ENCODE data around the gene THSD1. TPM values are rescaled to one million over a fixed set of nuclear protein-coding genes. Genes with fewer than 3 reads are reported as not detected.
"Not testable (repeated sequence)": the region's sequence is repeated elsewhere in the genome, so short reads cannot be mapped to it uniquely, and the experiment has no call there.

THSD1 gene
- total and polyA plus RNA-seq, 9 of the 15 experiments (the other 6 are each of a cell fraction or from before 2014, with no cell fraction given), result 0.01 to 0.11 (median 0.04) TPM; not detected in 2

DNA sequence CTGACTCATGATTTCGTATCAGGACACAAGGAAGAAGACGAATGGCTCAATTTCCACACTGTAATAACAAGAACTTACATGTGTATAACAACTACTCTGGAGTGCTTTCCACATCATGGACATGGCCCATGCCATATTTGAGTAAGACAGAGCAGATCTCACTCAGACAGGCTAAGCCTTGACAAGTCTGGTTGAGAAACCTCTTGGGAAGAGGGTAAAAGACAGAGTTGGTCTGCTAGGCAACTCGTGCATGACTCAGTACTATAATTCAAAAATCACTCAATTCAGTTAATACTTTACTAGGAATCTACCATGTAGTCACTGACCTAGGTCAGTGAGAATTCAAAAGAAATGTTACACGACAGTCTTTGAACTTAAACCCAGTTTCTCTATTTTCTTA, 5.7 kb upstream of the THSD1 start:
- 81% methylated on average over 3 of the region's 4 CpGs for WGBS (ENCODE audit: insufficient coverage, low coverage, missing lambda C conversion rate)
- POLR2A ChIA-PET, result interaction anchor here (1.2 kb wide), 1 partner anchor 37 kb away, joined by 3 read pairs; no protein-coding TSS in a partner anchor
- no peaks in the 10 kb centered on the region for H3K9me3 ChIP-seq (replicated peaks; ENCODE audit: control insufficient read depth, insufficient read depth, low read depth, low read length)
- intact Hi-C loops (cut with micrococcal nuclease), result no loop called here
- no peak for ATAC-seq
- H3K4me2 ChIP-seq (ENCODE audit: insufficient read depth, low read length), result no peak overlapping the region
- no peaks in the 10 kb centered on the region for H4K20me1 ChIP-seq (replicated peaks; ENCODE audit: control insufficient read depth, insufficient read depth, low read length)
- no peaks in the 10 kb centered on the region for H3K79me2 ChIP-seq (ENCODE audit: control insufficient read depth, insufficient read depth, low read length)
- H3K9me1 ChIP-seq (ENCODE audit: control insufficient read depth, insufficient read depth, low read length), result no peaks in the 10 kb centered on the region
- peaks cover 44% of the 10 kb centered on the region; the same call in 2 of the 3 replicates for H3K36me3 ChIP-seq (ENCODE audit: control insufficient read depth, insufficient read depth, low read length)
- no peak for DNase-seq (ENCODE audit: extremely low read depth in 1 of 4, low spot score in 3 of 4)
- no peaks in the 10 kb centered on the region for H3K4me1 ChIP-seq (replicated peaks in 1 of 2; ENCODE audit: control insufficient read depth in 2 of 2, insufficient read depth in 2 of 2, low read length in 2 of 2)
- no peak overlapping the region for H3K27ac ChIP-seq (ENCODE audit: extremely low read depth, low read depth, low read length)
- no peak overlapping the region for H3K4me3 ChIP-seq
- TF ChIP-seq, protein P1, sequence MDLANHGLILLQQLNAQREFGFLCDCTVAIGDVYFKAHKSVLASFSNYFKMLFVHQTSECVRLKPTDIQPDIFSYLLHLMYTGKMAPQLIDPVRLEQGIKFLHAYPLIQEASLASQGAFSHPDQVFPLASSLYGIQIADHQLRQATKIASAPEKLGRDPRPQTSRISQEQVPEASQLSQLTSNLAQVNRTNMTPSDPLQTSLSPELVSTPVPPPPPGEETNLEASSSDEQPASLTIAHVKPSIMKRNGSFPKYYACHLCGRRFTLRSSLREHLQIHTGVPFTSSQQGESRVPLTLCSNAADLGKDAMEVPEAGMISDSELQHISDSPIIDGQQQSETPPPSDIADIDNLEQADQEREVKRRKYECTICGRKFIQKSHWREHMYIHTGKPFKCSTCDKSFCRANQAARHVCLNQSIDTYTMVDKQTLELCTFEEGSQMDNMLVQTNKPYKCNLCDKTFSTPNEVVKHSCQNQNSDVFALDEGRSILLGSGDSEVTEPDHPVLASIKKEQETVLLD (IDR thresholded peaks at IDR 0.05), result no peak
- TF ChIP-seq ZNF668 (CRISPR knock-in tag; IDR thresholded peaks at IDR 0.05), result no peak
- no peak for TF ChIP-seq EHMT2 (IDR thresholded peaks at IDR 0.05)
- CTCF ChIA-PET (ENCODE audit: low intra/inter-chr PET ratio), result no interaction called here
- no peak overlapping the region for H3K9ac ChIP-seq (ENCODE audit: insufficient read depth in 1 of 2, low read depth in 2 of 2, low read length in 2 of 2)
- no TSS peak for BruUV-seq (replicated peaks)
- in situ Hi-C loops (cut with MboI), result no loop called here
- FAIRE-seq, result no peak
- no peaks in the 10 kb centered on the region for H3K27me3 ChIP-seq (ENCODE audit: control insufficient read depth in 2 of 2, insufficient read depth in 2 of 2, low read length in 2 of 2)
- no peak overlapping the region for H2AFZ ChIP-seq (ENCODE audit: low read depth, low read length)

DNA sequence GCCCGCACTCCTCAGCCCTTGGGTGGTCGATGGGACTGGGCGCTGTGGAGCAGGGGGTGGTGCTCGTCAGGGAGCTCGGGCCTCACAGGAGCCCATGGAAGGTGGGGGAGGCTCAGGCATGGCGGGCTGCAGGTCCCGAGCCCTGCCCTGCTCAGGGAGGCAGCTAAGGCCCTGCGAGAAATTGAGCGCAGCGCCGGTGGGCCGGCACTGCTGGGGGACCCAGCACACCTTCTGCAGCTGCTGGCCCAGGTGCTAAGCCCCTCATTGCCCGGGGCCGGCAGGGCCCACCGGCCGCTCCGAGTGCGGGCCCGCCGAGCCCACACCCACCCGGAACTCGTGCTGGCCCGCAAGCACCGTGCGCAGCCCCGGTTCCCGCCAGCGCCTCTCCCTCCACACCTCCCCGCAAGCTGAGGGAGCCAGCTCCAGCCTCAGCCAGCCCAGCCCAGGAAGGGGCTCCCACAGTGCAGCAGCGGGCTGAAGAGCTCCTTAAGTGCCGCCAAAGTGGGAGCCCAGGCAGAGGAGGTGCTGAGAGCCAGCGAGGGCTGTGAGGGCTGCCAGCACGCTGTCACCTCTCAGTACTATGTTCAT, 2.2 kb upstream of the THSD1 start:
- H3K9ac ChIP-seq (ENCODE audit: insufficient read depth in 1 of 2, low read depth in 2 of 2, low read length in 2 of 2); FAIRE-seq; H3K4me2 ChIP-seq (ENCODE audit: insufficient read depth, low read length); CTCF ChIA-PET (ENCODE audit: low intra/inter-chr PET ratio); H3K79me2 ChIP-seq (ENCODE audit: control insufficient read depth, insufficient read depth, low read length); BruUV-seq (replicated peaks); H3K9me1 ChIP-seq (ENCODE audit: control insufficient read depth, insufficient read depth, low read length); H3K4me3 ChIP-seq; intact Hi-C loops (cut with micrococcal nuclease); H4K20me1 ChIP-seq (replicated peaks; ENCODE audit: control insufficient read depth, insufficient read depth, low read length); H3K27ac ChIP-seq (ENCODE audit: extremely low read depth, low read depth, low read length); DNase-seq (ENCODE audit: extremely low read depth in 1 of 4, low spot score in 3 of 4); H3K4me1 ChIP-seq (replicated peaks in 1 of 2; ENCODE audit: control insufficient read depth in 2 of 2, insufficient read depth in 2 of 2, low read length in 2 of 2); H3K9me3 ChIP-seq (replicated peaks; ENCODE audit: control insufficient read depth, insufficient read depth, low read depth, low read length); in situ Hi-C loops (cut with MboI); H3K27me3 ChIP-seq (ENCODE audit: control insufficient read depth in 2 of 2, insufficient read depth in 2 of 2, low read length in 2 of 2); ATAC-seq; H2AFZ ChIP-seq (ENCODE audit: low read depth, low read length): not testable (repeated sequence)
- WGBS (ENCODE audit: insufficient coverage, low coverage, missing lambda C conversion rate), result 96% methylated on average over 11 of the region's 33 CpGs
- TF ChIP-seq, protein P2, sequence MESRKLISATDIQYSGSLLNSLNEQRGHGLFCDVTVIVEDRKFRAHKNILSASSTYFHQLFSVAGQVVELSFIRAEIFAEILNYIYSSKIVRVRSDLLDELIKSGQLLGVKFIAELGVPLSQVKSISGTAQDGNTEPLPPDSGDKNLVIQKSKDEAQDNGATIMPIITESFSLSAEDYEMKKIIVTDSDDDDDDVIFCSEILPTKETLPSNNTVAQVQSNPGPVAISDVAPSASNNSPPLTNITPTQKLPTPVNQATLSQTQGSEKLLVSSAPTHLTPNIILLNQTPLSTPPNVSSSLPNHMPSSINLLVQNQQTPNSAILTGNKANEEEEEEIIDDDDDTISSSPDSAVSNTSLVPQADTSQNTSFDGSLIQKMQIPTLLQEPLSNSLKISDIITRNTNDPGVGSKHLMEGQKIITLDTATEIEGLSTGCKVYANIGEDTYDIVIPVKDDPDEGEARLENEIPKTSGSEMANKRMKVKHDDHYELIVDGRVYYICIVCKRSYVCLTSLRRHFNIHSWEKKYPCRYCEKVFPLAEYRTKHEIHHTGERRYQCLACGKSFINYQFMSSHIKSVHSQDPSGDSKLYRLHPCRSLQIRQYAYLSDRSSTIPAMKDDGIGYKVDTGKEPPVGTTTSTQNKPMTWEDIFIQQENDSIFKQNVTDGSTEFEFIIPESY (CRISPR knock-in tag; IDR thresholded peaks at IDR 0.05), result peak; percentile 27; the same call in 1 of the 2 replicates
- POLR2A ChIA-PET, result interaction anchor here (1.5 kb wide), 1 partner anchor 14 kb away, joined by 4 read pairs; no protein-coding TSS in a partner anchor
- peaks cover 19% of the 10 kb centered on the region; the same call in 2 of the 3 replicates for H3K36me3 ChIP-seq (ENCODE audit: control insufficient read depth, insufficient read depth, low read length)

DNA sequence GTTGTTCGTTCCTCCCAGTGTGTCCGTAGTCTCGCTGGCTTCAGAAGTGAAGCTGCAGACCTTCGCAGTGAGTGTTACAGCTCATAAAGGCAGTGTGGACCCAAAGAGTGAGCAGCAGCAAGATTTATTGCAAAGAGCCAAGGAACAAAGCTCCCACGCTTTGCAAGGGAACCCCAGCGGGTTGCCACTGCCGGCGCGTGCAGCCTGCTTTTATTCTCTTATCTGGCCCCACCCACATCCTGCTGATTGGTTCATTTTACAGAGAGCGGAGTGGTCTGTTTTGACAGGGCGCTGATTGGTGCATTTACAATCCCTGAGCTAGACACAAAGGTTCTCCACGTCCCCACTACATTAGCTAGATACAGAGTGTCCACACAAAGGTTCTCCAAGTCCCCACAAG, 1.5 kb upstream of the THSD1 start:
- peaks cover 12% of the 10 kb centered on the region; the same call in 2 of the 3 replicates for H3K36me3 ChIP-seq (ENCODE audit: control insufficient read depth, insufficient read depth, low read length)
- ATAC-seq; H3K27me3 ChIP-seq (ENCODE audit: control insufficient read depth in 2 of 2, insufficient read depth in 2 of 2, low read length in 2 of 2); H3K4me3 ChIP-seq; H3K27ac ChIP-seq (ENCODE audit: extremely low read depth, low read depth, low read length); in situ Hi-C loops (cut with MboI); H3K9me1 ChIP-seq (ENCODE audit: control insufficient read depth, insufficient read depth, low read length); H3K4me2 ChIP-seq (ENCODE audit: insufficient read depth, low read length); DNase-seq (ENCODE audit: extremely low read depth in 1 of 4, low spot score in 3 of 4); CTCF ChIA-PET (ENCODE audit: low intra/inter-chr PET ratio); H3K4me1 ChIP-seq (replicated peaks in 1 of 2; ENCODE audit: control insufficient read depth in 2 of 2, insufficient read depth in 2 of 2, low read length in 2 of 2); BruUV-seq (replicated peaks); H2AFZ ChIP-seq (ENCODE audit: low read depth, low read length); H4K20me1 ChIP-seq (replicated peaks; ENCODE audit: control insufficient read depth, insufficient read depth, low read length); H3K79me2 ChIP-seq (ENCODE audit: control insufficient read depth, insufficient read depth, low read length); H3K9me3 ChIP-seq (replicated peaks; ENCODE audit: control insufficient read depth, insufficient read depth, low read depth, low read length); H3K9ac ChIP-seq (ENCODE audit: insufficient read depth in 1 of 2, low read depth in 2 of 2, low read length in 2 of 2); FAIRE-seq; intact Hi-C loops (cut with micrococcal nuclease): not testable (repeated sequence)
- WGBS (ENCODE audit: insufficient coverage, low coverage, missing lambda C conversion rate), result 93% methylated on average over 3 of the region's 12 CpGs
- POLR2A ChIA-PET, result interaction anchor here (0.6 to 1.5 kb wide), 2 partner anchors 15 to 865 kb away, joined by 3 to 4 read pairs; no protein-coding TSS in a partner anchor

Data from K562 (cell line).